Lower lobe of right lung (tissue), 2 donors: ENCODE measurements around the gene ZNF610. TPM values are rescaled to one million over a fixed set of nuclear protein-coding genes. Genes with fewer than 3 reads are reported as not detected.

ENCODE experiments used
- ATAC-seq, 2 donors: fragments of 200-7000 bp; cut with Tn5 transposase; one replicate each; pipeline ENCODE4 v1.9.1; 2020 to 2022; ENCODE audit warnings: mild to moderate bottlenecking in 2 of 2, moderate library complexity in 2 of 2
- DNase-seq: peaks from one replicate; pipeline ENCODE4 v3.0.0-alpha.2; 2020
- H3K27ac ChIP-seq: fragments of 200-600 bp; one replicate; pipeline ENCODE4 v1.8.0; 2022
- H3K27me3 ChIP-seq: fragments of 200-600 bp; one replicate; pipeline ENCODE4 v1.8.0; 2022; ENCODE audit warnings: low read depth
- H3K36me3 ChIP-seq: fragments of 200-600 bp; one replicate; pipeline ENCODE4 v1.8.0; 2022; ENCODE audit warnings: mild to moderate bottlenecking
- H3K4me1 ChIP-seq: fragments of 200-600 bp; one replicate; pipeline ENCODE4 v1.8.0; 2022
- H3K4me3 ChIP-seq: fragments of 200-600 bp; one replicate; pipeline ENCODE4 v1.8.0; 2022; ENCODE audit warnings: mild to moderate bottlenecking
- H3K9me3 ChIP-seq: fragments of 200-600 bp; one replicate; pipeline ENCODE4 v1.8.0; 2022
- intact Hi-C: fragments of 100-400 bp; cut with DNase I; formaldehyde crosslinking; loops from one replicate; pipeline ENCODE4 v1.11.0; 2022
- total RNA-seq: library from RNA; stranded (reverse); fragmentation: NEBNext Ultra II Directional; extraction: Animal tissue kit (Norgen Biotek cat#: 25700); gene quantifications from one replicate; pipeline ENCODE4 v1.2.1, GENCODE V29; 2021
- TF ChIP-seq, protein P1 (sequence below): fragments of 200-600 bp; IDR thresholded peaks from one replicate; pipeline ENCODE4 v1.8.0; 2022; ENCODE audit warnings: antibody characterized with exemption, mild to moderate bottlenecking
- donor health status: DM: no; HTN: yes; CAD: no; lungs with severe emphysema.

Gene ZNF610
- total RNA-seq, 1 donor from 2014 or later, result 3.6 TPM

DNA sequence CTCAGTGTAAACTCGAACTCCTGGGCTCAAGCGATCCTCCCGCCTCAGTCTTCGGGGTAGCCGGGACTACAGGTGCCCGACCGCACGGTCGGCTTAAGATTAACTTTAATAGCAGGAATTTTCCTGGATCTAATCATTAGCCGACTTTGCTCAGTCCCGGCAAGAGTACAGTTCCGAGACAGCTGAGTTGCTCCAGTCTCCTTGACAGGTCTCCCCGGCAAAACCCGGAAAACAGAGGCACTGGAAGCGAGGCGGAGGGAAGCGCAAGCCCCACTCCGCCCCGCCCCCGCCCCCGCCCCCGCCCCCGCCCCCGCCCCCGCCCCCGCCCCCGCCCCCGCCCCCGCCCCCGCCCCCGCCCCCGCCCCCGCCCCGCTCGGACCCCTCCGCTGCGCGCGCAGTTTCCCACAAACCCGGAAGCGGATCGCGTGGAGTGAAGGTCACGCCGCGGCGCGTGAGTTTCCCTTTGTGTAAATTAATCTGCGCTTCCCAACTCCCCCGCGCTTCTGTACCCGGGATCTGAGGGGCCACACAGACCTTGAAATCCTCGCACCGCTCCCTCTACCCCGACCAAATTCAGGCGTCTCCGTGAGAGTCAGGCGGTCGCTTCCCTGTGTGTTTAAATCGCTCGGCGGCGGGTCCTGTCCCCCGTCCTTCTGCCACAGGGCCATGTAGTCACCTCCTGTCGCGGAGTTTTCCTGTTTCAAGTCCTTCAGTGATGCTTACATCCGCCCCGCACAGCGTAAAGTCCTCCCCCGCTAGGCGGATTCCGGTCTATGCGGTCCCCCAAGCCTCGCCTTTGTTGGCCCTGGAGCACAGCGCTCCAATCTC lies 39.1 kb upstream of the ZNF610 start, which contains the start of gene ZNF480:
Gene ZNF480, plus strand, starts transcription at position 397 of the 828 bp plus-strand sequence. CDS start 3,244 bp downstream, outside the sequence.
- Histone ChIP-seq H3K4me3 (peak within 1 kb of the TSS; percentile 74), H3K27ac (peak within 1 kb of the TSS; percentile 95), H3K9me3 (peaks cover 3% of the 10 kb centered on the region), H3K4me1 (peaks cover 23% of the 10 kb centered on the region), H3K27me3 (no peaks in the 10 kb centered on the region), H3K36me3 (peaks cover 29% of the 10 kb centered on the region)
- intact Hi-C loops, result no loop called here
- ATAC-seq (peak; percentile 91 to 92), DNase-seq (peak; percentile 92)
- TF ChIP-seq, protein P1, sequence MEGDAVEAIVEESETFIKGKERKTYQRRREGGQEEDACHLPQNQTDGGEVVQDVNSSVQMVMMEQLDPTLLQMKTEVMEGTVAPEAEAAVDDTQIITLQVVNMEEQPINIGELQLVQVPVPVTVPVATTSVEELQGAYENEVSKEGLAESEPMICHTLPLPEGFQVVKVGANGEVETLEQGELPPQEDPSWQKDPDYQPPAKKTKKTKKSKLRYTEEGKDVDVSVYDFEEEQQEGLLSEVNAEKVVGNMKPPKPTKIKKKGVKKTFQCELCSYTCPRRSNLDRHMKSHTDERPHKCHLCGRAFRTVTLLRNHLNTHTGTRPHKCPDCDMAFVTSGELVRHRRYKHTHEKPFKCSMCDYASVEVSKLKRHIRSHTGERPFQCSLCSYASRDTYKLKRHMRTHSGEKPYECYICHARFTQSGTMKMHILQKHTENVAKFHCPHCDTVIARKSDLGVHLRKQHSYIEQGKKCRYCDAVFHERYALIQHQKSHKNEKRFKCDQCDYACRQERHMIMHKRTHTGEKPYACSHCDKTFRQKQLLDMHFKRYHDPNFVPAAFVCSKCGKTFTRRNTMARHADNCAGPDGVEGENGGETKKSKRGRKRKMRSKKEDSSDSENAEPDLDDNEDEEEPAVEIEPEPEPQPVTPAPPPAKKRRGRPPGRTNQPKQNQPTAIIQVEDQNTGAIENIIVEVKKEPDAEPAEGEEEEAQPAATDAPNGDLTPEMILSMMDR, result no peak

DNA sequence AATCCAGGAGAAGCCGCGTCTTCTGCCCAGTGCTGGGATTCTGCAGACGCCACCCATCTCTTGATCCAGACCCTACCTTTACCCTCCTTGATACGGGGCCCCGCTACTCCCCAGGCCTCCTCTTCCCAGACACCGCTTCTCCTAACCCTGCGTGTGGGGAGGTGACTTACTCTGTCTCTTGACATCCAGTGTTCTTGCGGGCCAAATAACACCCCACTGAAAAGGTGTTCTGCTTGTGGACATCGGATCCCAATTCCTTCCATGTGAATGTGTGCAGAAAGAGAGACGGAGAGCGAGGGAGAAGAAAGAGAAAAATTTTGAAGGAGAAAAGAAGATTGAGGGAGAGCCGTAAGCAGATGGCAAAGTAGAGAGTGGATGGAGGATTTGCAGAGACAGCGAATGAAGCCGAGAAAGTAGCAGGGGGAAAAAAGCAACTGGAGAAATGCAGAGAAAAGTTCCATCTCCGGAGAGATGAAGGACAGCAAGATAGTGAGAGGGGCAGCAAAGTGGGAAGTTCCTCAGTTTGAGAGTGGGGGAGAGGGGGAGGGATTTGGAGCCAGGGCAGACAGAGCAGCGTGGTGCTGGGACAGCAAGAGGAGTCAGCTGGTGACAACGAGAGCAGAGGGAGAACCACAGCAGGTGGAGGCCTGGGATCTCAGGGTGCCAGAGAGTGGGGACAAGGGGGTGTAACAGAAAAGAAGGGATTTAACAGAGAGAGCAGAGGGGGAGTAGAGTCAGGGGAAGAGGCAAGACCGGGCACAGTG lies 38.3 kb upstream of the ZNF610 start:
- Histone ChIP-seq H3K9me3 (peaks cover 4% of the 10 kb centered on the region), H3K36me3 (peaks cover 31% of the 10 kb centered on the region), H3K27me3 (no peaks in the 10 kb centered on the region), H3K4me3 (peak overlapping the region; percentile 74), H3K4me1 (peaks cover 23% of the 10 kb centered on the region), H3K27ac (peak overlapping the region; percentile 95)
- DNase-seq, result no peak
- intact Hi-C loops, result no loop called here
- TF ChIP-seq, protein P1, result no peak
- ATAC-seq, result no peak

DNA sequence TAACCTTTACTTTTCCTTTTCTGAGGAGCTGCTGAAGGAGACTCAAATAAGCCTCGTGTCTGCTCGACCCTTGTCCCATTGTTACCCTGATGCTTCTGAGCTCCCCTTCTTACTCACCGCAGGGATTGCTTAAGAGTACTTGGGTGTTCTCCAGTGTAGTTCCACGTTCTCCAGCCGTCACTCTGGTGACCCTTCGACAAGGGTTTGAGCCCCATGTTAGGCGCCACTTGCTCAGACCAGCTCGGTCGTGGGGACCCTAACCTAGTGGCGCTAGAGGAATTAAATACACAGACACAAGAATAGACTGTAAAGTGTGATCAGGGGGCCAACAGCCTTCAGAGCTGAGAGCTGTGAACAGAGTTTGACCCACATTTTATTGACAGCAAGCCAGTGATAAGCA lies 28.8 kb upstream of the ZNF610 start:
- Histone ChIP-seq H3K27ac (no peak overlapping the region), H3K9me3 (peaks cover 92% of the 10 kb centered on the region), H3K36me3 (peaks cover 30% of the 10 kb centered on the region), H3K27me3 (no peaks in the 10 kb centered on the region), H3K4me1 (no peaks in the 10 kb centered on the region), H3K4me3 (no peak overlapping the region)
- DNase-seq, result no peak
- no peak for ATAC-seq
- intact Hi-C loops, result no loop called here
- TF ChIP-seq, protein P1, result no peak

DNA sequence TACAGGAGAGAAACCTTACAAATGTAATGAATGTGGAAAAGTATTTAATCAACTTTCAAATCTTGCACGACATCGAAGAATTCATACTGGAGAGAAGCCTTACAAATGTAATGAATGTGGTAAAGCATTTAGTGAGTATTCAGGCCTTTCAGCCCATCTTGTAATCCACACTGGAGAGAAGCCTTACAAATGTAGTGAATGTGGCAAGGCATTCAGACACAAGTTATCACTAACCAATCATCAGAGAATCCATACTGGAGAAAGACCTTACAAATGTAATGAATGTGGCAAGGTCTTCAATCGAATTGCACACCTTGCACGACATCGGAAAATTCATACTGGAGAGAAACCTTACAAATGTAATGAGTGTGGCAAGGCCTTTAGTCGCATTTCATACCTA lies 13.6 kb upstream of the ZNF610 start:
- ATAC-seq (no peak), DNase-seq (no peak)
- TF ChIP-seq, protein P1, result no peak
- no peak overlapping the region for H3K27ac ChIP-seq
- H3K9me3 ChIP-seq, result peaks cover 100% of the 10 kb centered on the region
- no peak overlapping the region for H3K4me3 ChIP-seq
- peaks cover 50% of the 10 kb centered on the region for H3K36me3 ChIP-seq
- H3K4me1 ChIP-seq, result no peaks in the 10 kb centered on the region
- H3K27me3 ChIP-seq, result no peaks in the 10 kb centered on the region
- intact Hi-C loops, result no loop called here

DNA sequence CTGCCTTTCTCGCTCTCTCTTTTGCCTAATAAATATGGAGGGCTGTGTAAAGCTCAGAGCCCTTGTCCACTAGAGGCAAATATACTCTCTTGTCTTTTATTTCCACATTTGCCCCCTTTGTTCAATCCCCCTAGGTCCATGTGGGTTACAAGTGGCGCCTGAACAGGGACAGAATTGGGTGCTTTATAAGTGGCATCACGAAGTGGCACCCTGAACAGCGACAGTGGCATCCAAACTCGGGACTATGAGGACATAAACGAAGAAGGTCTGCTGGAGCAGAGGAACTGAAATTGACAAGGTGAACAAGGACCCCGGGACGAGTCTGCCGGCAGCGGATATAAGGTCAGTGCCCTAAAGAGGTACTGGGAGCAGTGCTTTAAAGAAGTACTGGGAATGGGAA lies 4.3 kb upstream of the ZNF610 start:
- DNase-seq, result no peak
- TF ChIP-seq, protein P1, result no peak
- Histone ChIP-seq H3K4me3 (no peak overlapping the region), H3K4me1 (peaks cover 2% of the 10 kb centered on the region), H3K9me3 (peaks cover 79% of the 10 kb centered on the region), H3K27ac (no peak overlapping the region), H3K27me3 (no peaks in the 10 kb centered on the region), H3K36me3 (no peaks in the 10 kb centered on the region)
- intact Hi-C loops, result no loop called here
- ATAC-seq, result no peak
